Forelimb muscle (tissue), 1 donor: ENCODE measurements around the gene ANO6. TPM values are rescaled to one million over a fixed set of nuclear protein-coding genes. Genes with fewer than 3 reads are reported as not detected.

Experiments
- DNase-seq: peaks from one replicate; pipeline ENCODE4 v3.0.0-alpha.2; 2013; ENCODE audit warnings: low read depth
- polyA plus RNA-seq: library from polyadenylated mRNA; unstranded; fragments of 120-200 nt; gene quantifications from one replicate; pipeline ENCODE4 v1.2.1, GENCODE V29; 2013; ENCODE audit not compliant: insufficient read length

ANO6 gene
- polyA plus RNA-seq, 1 donor, result 58.2 TPM

GRCh38 chr12:45279931-45280830, 64.3 kb downstream of the ANO6 start:
- no peak for DNase-seq

GRCh38 chr12:45281994-45282393, 66.1 kb downstream of the ANO6 start:
- no peak for DNase-seq

- no peak for DNase-seq
Observed at GRCh38 chr12:45282411-45282810, 66.5 kb downstream of the ANO6 start.

DNA sequence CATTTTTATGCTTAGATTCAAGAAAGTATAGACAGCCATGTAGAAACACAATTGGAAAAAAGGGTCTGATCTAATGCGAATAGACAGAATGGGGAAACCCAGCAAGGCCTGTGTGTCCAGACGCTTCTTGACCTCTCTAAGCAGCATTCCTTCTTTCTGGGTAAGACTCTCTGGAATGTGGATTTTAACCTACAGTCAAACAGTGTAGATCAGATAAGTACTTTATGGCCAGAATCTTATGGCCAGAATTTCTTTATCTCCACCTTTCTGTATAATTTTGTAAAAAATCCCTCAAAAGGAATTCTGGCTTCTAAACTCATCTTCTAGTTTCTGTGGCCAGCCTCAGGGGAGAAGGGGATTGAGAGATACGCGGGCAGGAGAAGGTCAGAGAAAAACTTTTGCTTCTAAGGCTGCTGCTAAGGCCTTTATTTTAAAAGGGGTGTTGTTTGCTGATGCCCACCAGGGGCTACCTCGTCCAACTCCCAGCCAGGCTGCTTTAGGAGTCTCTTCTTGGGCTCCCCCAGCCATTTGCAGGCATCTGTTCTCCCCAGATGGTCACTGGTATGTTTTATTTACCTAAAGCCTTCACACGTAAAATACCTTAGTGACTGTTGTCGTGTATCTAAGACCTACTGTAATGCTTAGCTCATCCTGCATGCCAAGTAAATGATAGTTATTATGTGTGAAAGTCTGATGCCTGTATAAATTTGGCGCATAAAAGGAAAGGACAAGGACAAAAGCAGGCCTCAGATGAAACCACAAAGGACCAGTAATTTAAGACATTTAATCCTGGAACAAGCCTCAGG, 68.4 kb downstream of the ANO6 start:
- no peak for DNase-seq

- no peak for DNase-seq
Observed at GRCh38 chr12:45285717-45286116, 69.8 kb downstream of the ANO6 start.

- no peak for DNase-seq
Observed at GRCh38 chr12:45286621-45287020, 70.7 kb downstream of the ANO6 start.

GRCh38 chr12:45289245-45290215, 73.6 kb downstream of the ANO6 start:
- no peak for DNase-seq

DNA sequence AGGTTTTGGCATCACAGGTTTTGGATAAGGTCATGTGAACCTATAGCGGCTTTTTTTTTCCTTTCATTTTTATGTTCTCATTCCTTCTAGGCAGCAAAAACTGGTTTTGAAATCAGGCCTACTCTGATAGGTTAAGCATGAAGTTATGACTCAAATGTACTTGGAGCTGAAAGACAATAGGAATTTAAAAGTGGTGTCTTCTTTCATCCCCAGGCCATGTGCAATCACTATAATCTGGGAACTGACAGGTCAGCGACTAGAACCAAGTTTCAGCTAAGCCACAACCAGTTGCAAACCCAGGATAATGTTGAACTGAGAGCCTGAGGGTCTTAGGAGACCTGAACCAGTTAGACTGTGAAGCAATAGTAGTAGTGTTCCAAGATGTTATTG, 74.3 kb downstream of the ANO6 start:
- no peak for DNase-seq

DNA sequence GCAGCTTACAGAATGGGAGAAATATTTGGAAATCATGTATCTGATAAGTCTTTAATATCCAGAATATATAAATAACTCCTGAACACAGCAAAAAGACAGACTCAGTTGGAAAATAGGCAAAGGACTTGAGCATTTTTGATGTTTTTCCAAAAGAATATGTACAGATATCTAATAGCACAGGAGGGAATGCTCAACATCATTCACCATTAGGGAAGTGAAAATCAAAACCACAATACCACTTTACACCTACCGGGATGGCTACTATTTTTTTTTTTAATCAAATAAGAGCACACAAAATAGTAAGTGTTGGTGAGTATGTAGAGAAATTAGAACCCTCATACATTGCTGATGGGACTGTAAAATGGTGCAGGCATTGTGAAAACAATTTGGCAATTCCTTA, 75.6 kb downstream of the ANO6 start:
- no peak for DNase-seq

DNA sequence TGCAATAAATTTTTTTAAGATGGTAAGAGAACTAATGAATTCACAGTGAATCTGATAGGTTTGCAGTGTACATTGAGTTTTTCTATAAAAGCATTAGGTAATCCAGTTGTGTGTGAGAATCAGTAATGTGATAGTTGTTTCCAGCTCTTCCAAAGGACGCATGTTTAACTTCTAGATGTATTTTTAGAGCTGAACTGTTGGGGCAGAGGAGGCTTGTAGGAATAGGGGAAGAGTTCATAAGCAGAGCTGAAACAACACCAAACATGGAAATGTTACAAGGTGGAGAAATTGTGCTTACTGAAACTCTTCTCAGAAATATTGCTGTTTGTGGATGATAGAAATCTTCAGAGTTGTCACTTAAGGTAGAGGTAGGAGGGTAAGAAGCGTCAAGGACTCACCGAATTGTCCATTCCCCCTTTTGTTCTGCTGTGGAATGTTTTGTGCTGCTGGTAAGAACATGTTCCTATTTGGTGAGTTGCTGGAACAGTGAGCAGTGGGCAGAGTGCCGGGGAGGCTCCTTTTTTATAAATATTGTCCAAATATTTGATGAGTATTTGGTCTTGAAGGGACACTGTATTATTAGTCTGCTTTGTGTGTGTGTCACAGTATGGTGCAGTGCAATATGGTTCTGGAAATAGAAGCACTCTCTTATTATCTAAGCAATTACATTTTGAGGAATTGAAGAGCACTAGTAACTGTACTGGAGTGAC, 76.7 kb downstream of the ANO6 start:
- DNase-seq, result no peak

- no peak for DNase-seq
Observed at GRCh38 chr12:45294906-45295305, 79.0 kb downstream of the ANO6 start.

DNA sequence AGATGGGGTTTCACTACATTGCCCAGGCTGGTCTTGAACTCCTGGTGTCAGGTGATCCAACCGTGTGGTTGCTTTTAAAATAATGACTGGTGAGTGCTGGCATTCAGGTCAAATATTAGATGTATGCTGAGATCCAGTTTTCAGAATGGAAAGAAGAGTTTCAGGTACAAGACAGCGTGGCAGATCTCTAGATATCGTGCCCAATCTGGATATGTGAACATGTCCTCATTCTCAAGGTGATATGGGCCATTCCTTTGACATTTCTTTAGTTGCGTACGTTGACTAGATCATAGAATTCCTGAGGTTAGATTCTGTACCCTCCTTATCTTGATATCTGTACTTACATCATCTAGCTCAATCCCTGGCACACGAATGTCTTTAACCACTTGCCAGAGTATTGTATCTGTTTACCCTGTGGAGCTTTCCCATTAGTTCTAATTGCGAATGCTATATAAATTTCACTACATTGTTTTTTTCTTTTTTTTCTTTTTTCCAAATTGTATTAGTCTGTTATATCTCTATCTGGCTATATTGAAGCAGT, 80.2 kb downstream of the ANO6 start:
- no peak for DNase-seq

DNA sequence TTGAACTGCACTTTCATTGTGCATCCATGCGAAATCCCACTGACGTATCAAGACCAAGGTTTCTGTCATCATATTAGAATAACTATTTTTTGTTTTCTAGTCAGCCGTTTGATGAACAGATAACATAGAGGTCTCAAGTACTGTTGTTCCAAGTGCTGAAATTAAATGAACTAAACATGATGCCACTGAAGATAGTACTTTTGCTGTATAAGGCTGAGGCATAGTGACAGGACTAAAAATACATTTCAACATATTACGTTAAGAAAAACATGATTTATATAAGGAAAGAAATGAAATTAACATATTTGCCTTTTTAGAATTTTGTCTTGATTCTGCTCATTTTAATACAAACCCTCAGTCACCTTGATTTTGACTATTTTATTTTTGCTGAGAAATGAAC, 82.2 kb downstream of the ANO6 start:
- no peak for DNase-seq

DNA sequence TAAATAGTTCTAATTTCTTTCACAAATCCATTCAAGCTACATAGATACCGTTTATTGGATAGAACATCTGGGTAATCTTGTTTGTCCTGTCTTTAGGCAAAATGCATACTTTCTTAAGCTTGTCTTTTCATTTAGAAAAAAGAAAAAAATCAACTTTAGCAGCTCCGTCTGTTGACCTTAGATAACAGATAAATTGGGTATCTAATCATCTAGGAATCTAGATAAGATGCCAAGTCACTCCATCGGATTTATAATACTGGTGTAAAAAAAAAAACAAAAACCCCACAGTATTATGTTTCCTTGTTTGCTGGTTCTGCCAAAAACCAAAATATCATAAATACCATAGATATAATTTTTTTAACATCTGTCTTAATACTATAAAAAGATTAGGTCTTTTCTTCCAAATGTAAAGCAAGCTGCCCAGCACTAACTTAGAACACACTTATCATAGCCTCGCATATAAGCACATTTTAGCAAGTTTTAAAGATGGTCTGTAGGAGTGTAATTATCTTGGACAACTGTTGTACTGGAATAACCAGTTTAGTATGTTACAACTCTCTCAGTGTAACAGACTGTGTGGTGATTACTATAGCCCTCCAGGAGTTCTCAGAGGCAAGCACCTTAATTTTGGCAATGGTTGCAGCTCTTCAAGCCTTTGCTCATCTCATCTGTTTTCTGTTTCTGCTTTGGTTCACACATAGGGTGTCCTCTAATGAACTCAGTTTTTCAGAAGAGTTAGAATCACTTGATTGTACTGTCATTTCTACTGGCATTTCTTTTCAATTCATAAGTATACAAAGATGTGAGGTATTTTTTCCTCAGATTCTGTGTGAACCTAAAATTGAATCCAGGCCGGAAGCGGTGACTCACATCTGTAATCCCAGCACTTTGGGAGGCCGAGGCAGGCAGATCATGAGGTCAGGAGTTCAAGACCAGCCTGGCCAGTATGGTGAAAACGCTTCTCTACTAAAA, 83.1 kb downstream of the ANO6 start:
- DNase-seq, result no peak

- no peak for DNase-seq
Observed at GRCh38 chr12:45302621-45303369, 86.9 kb downstream of the ANO6 start.

GRCh38 chr12:45303945-45304344, 88.0 kb downstream of the ANO6 start:
- DNase-seq, result no peak

- no peak for DNase-seq
Observed at GRCh38 chr12:45304514-45305178, 88.8 kb downstream of the ANO6 start.

DNA sequence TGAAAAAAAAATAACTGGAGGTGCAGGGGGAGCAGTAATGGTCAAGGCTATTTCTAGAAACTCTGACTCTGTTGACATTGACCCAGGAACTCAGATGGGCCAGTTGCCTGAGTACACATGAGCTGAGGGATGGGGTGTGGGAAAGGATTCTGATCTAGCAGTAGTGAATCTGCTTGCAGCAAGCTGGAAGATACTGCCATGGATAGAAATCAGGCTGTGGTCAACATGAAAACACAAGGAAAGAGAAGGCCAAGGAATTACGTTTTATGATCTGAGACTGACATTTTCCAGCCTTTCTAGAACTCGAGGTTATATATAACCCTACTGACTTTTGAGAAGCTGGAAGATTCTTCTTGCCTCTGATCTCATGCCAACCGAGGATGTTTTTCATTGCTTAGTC, 90.0 kb downstream of the ANO6 start:
- DNase-seq, result no peak
